GM13976 (cell line): ENCODE data around the gene CASKIN1.

Experiments
- DNase-seq: peaks from one replicate; pipeline ENCODE4 v3.0.0; 2012; ENCODE audit warnings: low spot score
- in situ Hi-C: fragments of 300-500 bp; cut with MboI; formaldehyde crosslinking; loops from one replicate; pipeline ENCODE4 v1.12.0; 2022; ENCODE audit warnings: low sequenced_read_pairs, mixed read lengths, inconsistent platforms; ENCODE audit not compliant: unreplicated experiment
- TF ChIP-seq, protein P1 (sequence below): IDR thresholded peaks from 2 replicates; pipeline ENCODE4 v1.5.1; 2012; ENCODE audit warnings: borderline replicate concordance, mild to moderate bottlenecking; ENCODE audit not compliant: insufficient read depth; ENCODE audit errors: extremely low read depth, missing control alignments, control extremely low read depth

The CASKIN1 gene

GRCh38 chr16:2165861-2166260 is 30.5 kb downstream of the CASKIN1 start:
- in situ Hi-C loops = no loop called here
- no peak for DNase-seq
- TF ChIP-seq, protein P1, sequence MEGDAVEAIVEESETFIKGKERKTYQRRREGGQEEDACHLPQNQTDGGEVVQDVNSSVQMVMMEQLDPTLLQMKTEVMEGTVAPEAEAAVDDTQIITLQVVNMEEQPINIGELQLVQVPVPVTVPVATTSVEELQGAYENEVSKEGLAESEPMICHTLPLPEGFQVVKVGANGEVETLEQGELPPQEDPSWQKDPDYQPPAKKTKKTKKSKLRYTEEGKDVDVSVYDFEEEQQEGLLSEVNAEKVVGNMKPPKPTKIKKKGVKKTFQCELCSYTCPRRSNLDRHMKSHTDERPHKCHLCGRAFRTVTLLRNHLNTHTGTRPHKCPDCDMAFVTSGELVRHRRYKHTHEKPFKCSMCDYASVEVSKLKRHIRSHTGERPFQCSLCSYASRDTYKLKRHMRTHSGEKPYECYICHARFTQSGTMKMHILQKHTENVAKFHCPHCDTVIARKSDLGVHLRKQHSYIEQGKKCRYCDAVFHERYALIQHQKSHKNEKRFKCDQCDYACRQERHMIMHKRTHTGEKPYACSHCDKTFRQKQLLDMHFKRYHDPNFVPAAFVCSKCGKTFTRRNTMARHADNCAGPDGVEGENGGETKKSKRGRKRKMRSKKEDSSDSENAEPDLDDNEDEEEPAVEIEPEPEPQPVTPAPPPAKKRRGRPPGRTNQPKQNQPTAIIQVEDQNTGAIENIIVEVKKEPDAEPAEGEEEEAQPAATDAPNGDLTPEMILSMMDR = no peak

DNA sequence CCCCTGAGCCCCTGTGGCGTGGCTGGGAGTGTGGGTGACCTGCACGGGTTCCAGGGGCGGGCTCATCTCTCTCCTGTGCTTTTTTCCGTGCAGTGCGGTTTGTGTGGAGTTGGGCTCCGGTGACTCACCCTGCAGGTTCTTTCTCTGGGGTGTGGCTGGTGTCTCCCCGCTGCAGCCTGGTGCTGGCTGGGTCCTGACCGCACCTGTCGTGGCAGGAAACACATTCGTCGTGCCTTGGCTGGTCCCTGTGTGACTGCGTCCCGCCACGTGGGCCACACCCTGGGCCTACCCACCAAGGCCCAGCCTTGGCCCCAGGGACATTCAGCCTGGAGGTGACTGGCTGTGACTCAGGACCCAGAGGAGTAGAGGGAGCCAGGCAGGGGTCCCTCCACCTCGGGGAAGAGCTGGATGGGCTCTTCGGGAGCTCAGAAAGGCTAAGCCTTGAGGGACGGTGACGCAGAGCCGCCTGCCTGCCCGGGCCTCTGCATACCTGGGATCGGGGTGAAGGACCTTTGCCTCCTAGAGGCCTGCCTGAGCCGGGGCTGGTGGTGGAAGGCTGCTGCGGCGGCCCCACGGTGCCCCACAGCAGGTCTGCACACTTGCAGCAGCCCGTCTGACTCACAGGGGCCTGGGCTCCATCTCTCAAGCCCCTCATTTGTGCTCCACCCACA is 33.1 kb downstream of the CASKIN1 start:
- no peak for DNase-seq
- in situ Hi-C loops = no loop called here
- TF ChIP-seq, protein P1 = no peak

DNA sequence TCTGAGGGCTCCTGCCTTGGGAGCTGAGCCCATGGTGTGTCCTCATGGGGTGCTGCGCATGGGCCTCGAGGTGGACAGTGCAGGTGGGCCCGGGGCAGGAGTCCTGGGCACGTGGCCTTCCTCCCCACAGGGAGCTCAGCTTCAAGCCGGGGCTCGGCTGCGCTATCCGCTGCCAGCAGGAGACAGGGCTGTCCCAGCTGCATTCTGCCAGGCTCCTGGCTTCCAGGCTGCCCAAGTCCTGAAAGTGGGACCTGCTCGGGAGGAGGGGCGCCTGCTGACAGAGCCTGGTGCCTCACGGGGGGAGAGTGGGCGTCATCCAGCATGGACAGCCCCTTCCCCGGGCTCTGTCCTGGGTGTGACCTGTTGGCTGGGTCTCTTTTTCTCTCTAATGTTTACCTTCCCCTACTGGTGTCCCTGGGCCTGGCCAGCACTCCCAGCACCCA is 33.7 kb downstream of the CASKIN1 start:
- in situ Hi-C loops = no loop called here
- TF ChIP-seq, protein P1 = no peak
- DNase-seq = no peak

DNA sequence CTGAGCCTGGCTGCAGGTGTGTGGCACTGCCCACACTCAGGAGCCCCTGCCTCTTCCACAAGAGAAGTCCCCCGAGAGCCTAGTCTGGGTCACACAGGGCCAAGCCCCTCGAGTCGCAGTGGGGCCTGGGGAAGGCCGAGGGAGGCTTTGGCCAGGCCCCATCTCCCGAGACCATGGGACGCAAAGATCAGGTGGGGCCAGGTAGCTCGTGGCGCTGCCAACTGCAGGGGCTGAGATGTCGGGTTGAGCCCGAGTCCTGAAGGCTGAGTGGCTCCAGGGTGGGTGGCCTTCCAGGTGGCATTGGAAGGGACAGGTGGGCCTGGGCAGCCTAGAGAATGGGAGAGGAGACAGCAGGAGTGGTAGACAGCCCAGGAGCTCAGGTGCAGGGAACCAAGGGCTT is 34.5 kb downstream of the CASKIN1 start:
- in situ Hi-C loops = no loop called here
- DNase-seq = no peak
- TF ChIP-seq, protein P1 = no peak

GRCh38 chr16:2160915-2161551 is 35.4 kb downstream of the CASKIN1 start:
- TF ChIP-seq, protein P1 = no peak
- peak; percentile 72 for DNase-seq
- in situ Hi-C loops = no loop called here

DNA sequence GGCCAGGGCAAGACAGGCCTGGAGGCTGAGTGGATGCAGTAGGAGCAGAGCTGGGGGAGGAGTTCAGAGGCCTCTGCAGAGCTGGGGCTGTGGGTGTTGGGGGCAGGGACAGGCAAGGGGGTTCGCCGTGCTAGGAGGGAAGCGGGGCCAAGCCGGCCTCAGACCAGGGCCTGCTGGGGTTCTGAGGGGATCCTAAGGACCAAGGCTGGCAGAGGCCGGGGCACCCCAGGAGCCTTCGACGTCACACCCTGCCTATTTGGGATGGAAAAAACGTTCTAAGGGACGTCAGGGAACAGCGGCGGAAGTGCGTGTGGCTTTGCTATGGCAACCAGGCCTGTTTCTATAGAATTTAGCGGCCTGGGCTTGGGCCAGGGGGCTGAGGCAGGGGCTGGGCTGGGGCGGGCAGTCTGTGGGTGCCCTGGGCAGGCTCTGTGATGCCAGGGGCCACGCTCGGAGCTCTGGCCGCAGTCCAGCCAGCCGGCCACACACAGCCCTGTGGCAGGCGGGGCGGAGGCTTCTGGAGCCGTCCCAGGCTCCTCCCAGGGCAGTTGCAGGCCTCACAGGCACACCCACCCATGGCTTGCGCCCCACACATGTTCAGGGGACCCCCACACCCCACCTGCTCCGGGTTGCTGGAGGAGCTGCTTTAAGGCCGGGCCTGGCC is 37.1 kb downstream of the CASKIN1 start:
- no peak for DNase-seq
- in situ Hi-C loops = no loop called here
- TF ChIP-seq, protein P1 = no peak
